Right lobe of liver (tissue), 6 donors: ENCODE results near the gene DSG2. TPM values are rescaled to one million over a fixed set of nuclear protein-coding genes. Genes with fewer than 3 reads are reported as not detected.
A peak's percentile ranks its signal among the peaks of the same experiment; 100 is the strongest.

Source experiments
- ATAC-seq, 4 donors: fragments of 200-7000 bp; cut with Tn5 transposase; one replicate each; pipeline ENCODE4 v1.9.1; 2020; ENCODE audit warnings: mild to moderate bottlenecking in 4 of 4, moderate library complexity in 4 of 4
- DNase-seq, 3 donors: peaks; one replicate each; pipeline ENCODE4 v3.0.0-alpha.2; 2020
- H3K27ac ChIP-seq, 3 donors: fragments of 200-600 bp; one replicate each; pipeline ENCODE4 v1.8.0; 2022
- H3K27me3 ChIP-seq, 2 donors: fragments of 200-600 bp; one replicate each; pipeline ENCODE4 v1.8.0; 2022
- H3K36me3 ChIP-seq, 4 donors: fragments of 200-600 bp; sonication (generic) in 1 of 4; one replicate each; pipeline versions ENCODE4 v1.5.1 to v1.8.0; 2017 to 2022; ENCODE audit warnings: control low read depth in 1 of 4
- H3K4me1 ChIP-seq, 4 donors: fragments of 200-600 bp; sonication (generic) in 1 of 4; one replicate each; pipeline versions ENCODE4 v1.5.1 to v1.8.0; 2017 to 2022; ENCODE audit warnings: control low read depth in 1 of 4
- H3K4me3 ChIP-seq, 3 donors: fragments of 200-600 bp; one replicate each; pipeline ENCODE4 v1.8.0; 2022
- H3K9me3 ChIP-seq, 4 donors: fragments of 200-600 bp; sonication (generic) in 1 of 4; one replicate each; pipeline versions ENCODE4 v1.5.1 to v1.8.0; 2017 to 2022; ENCODE audit warnings: control low read depth in 1 of 4
- CTCF ChIP-seq, 4 donors: fragments of 200-600 bp in 3 of 4; fragments of 450-650 bp in 1 of 4; IDR thresholded peaks; one replicate each; pipeline versions ENCODE4 v1.5.1 to v1.8.0; 2016 to 2022; ENCODE audit warnings: antibody characterized with exemption in 4 of 4, mild to moderate bottlenecking in 2 of 4
- POLR2A ChIP-seq: fragments of 450-650 bp; IDR thresholded peaks from one replicate; pipeline ENCODE4 v1.6.1; 2017; ENCODE audit warnings: antibody characterized with exemption, mild to moderate bottlenecking
- WGBS: methylation state at CpG from one replicate; pipeline ENCODE4 v1.1.6; 2018; ENCODE audit warnings: low coverage, low lambda C conversion rate; ENCODE audit not compliant: insufficient coverage; ENCODE audit errors: missing lambda C conversion rate; 5-methylcytosine and 5-hydroxymethylcytosine counted together
- intact Hi-C, 2 donors: fragments of 100-400 bp; cut with DNase I; formaldehyde crosslinking; loops; one replicate each; pipeline versions ENCODE4 v1.11.2 to v1.14.1; 2022
- total RNA-seq, 6 experiments: library from RNA; depleted of rRNA in 2 of 6; stranded (reverse); fragments of >200 nt in 2 of 6; fragmentation: NEBNext Ultra II Directional in 3 of 6; extraction: Animal tissue kit (Norgen Biotek cat#: 25700) in 3 of 6; gene quantifications; one replicate each; pipeline versions ENCODE4 v1.1.0 to v1.2.4, GENCODE V29; 2016 to 2023
- donor health status: DM: no; HTN: yes; CAD: no.
- donor health status: DM: no; HTN: no; CAD: no.
- donor health status: DM: no; HTN: no; CAD: no.
- donor health status: DM: no; HTN: yes; CAD: no.
- donor health status: DM: no; HTN: yes; CAD: no.

The DSG2 gene
- total RNA-seq, 6 experiments from 2014 or later: 9.8 to 27.0 (median 16.4) TPM

DNA sequence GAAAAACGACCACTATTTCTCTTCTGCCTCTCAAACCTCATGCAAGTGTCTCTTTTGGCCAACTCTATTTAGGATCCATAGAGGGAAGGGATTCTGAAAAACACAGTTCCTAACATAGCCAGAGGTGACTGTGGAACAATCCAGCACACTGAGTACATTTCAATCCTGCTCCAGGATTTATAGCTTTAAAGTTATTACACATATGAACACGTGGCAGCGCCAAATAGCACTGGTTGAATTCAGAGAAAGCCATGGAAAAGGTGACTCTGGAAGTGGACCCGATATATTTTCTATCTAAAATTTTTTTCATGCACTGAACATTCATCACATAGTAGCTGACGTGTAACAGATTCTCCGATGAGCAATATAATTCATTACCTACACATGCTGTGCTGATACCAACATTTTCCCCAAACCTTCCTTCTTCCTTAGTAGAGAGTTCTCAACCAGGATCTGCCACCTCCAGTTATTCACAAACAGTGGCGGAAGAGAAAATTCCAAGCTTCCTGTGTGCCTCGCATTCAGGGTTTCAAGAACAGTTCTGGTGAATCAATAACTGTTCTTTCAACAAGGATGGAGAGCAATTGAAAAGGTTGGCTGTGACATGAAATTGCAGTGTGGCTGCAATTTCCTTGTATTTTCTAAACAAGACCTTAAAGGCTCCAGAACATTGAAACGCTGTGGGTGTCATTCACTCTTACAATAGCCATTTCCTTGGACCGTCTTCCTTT is 68.0 kb downstream of the DSG2 start:
- intact Hi-C loops: loop anchor here in 1 of 2 donors (10.0 kb wide), 1 partner anchor 149 kb away; no protein-coding TSS in a partner anchor
- WGBS: 53% methylated on average over 9 of the region's 10 CpGs
- Histone ChIP-seq H3K4me1 (peaks cover 0 to 30% (median 5%) of the 10 kb centered on the region in 4 donors), H3K36me3 (no peaks in the 10 kb centered on the region), H3K9me3 (no peaks in the 10 kb centered on the region), H3K27me3 (no peaks in the 10 kb centered on the region), H3K27ac (peak overlapping the region in 2 of 3 donors; percentile 53 to 55), H3K4me3 (no peak overlapping the region)
- TF ChIP-seq POLR2A: no peak
- no peak for TF ChIP-seq CTCF (IDR thresholded peaks at IDR 0.05)
- DNase-seq (no peak), ATAC-seq (peak; percentile 32 to 67 (median 48))

- no peak overlapping the region for H3K4me3 ChIP-seq
- H3K27ac ChIP-seq: peak overlapping the region in 2 of 3 donors; percentile 53 to 55
- H3K4me1 ChIP-seq: peaks cover 0 to 30% (median 5%) of the 10 kb centered on the region in 4 donors
Observed at GRCh38 chr18:31566576-31567306, 68.8 kb downstream of the DSG2 start.

DNA sequence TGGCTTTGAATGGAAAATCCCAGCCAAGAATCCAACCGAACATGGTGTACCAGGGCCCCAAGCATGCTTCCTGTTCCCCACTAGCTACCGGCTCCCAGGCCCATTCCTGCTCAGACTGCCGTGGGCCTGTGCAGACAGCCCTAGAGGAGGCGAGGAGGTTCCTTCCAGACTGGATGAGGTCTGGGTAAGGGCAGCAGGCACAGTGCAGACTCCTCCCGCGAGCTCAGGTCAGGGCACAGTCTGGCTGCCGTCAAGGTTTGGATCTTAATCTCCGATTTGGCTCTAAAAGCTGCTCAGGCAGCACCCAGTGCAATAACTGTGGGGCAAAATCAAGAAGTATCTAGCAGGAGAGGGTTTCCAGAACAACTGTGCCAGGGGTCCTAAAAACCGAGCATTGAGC is 74.4 kb downstream of the DSG2 start:
- H3K4me1 ChIP-seq: peaks cover 0 to 53% (median 17%) of the 10 kb centered on the region in 4 donors
- H3K9me3 ChIP-seq: no peaks in the 10 kb centered on the region
- H3K27me3 ChIP-seq: no peaks in the 10 kb centered on the region
- WGBS: 36% methylated on average over 8 of the region's 9 CpGs
- TF ChIP-seq CTCF (IDR thresholded peaks at IDR 0.05) (no peak), POLR2A (no peak)
- intact Hi-C loops: no loop called here
- no peaks in the 10 kb centered on the region for H3K36me3 ChIP-seq
- no peak overlapping the region for H3K4me3 ChIP-seq
- peak in 3 of 4 donors; percentile 19 to 45 (median 44) for ATAC-seq
- H3K27ac ChIP-seq: peak overlapping the region in 2 of 3 donors; percentile 61 to 66
- DNase-seq: no peak

More at GRCh38 chr18:31566576-31567306, 68.8 kb downstream of the DSG2 start:
- Histone ChIP-seq H3K27me3 (no peaks in the 10 kb centered on the region), H3K36me3 (no peaks in the 10 kb centered on the region), H3K9me3 (no peaks in the 10 kb centered on the region)
- intact Hi-C loops: loop anchor here in 1 of 2 donors (10.0 kb wide), 1 partner anchor 148 kb away; no protein-coding TSS in a partner anchor
- WGBS: 42% methylated on average over 4 of the region's 4 CpGs
- ATAC-seq (peak; percentile 70 to 87 (median 84)), DNase-seq (peak in 1 of 3 donors; percentile 66)
- TF ChIP-seq POLR2A (no peak), CTCF (IDR thresholded peaks at IDR 0.05) (no peak)

DNA sequence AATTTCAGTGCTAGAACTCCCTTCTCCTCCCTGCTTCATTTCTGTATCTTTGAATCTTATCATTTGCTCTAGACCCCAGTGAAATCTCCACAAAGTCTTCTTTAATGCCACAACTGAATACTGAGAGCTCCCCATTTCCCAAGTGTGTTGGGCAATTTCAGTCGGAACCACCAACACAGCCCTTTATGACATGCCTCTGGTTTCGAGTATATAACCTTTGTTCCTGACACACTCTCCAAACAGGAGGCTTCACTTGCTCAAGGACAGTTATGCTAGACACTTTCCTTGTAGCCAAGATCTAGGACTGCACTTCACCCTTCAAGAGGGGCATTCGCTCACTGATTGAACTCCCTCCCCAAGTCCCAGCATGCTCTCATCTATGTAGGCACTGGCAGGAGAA is 75.1 kb downstream of the DSG2 start:
- no peak for DNase-seq
- WGBS: 43% methylated on average over 1 of the region's 3 CpGs
- Histone ChIP-seq H3K36me3 (no peaks in the 10 kb centered on the region), H3K9me3 (no peaks in the 10 kb centered on the region), H3K4me1 (peaks cover 0 to 52% (median 17%) of the 10 kb centered on the region in 4 donors), H3K4me3 (no peak overlapping the region), H3K27me3 (no peaks in the 10 kb centered on the region), H3K27ac (peak overlapping the region in 2 of 3 donors; percentile 61 to 66)
- ATAC-seq: peak; percentile 65 to 77 (median 74)
- TF ChIP-seq POLR2A (no peak), CTCF (IDR thresholded peaks at IDR 0.05) (no peak)
- intact Hi-C loops: no loop called here
